Measurements from ENCODE around the gene MED13L.
"Not testable (repeated sequence)": the region's sequence is repeated elsewhere in the genome, so short reads cannot be mapped to it uniquely, and the experiment has no call there.

The MED13L gene

GRCh38 chr12:116037941-116038837 is 239.3 kb downstream of the MED13L start:
- no peak for DNase-seq

GRCh38 chr12:116033765-116034164 is 243.7 kb downstream of the MED13L start:
- no peak for DNase-seq

- DNase-seq = not testable (repeated sequence)
Measured at GRCh38 chr12:116031624-116032023, 245.9 kb downstream of the MED13L start.

GRCh38 chr12:116028619-116029018 is 248.9 kb downstream of the MED13L start:
- no peak for DNase-seq

- no peak for DNase-seq
Measured at GRCh38 chr12:116027551-116027821, 250.0 kb downstream of the MED13L start.

- DNase-seq = no peak
Measured at GRCh38 chr12:116026768-116027550, 250.5 kb downstream of the MED13L start.

- DNase-seq = no peak
Measured at GRCh38 chr12:116026346-116026745, 251.1 kb downstream of the MED13L start.

- no peak for DNase-seq
Measured at GRCh38 chr12:116024769-116025168, 252.7 kb downstream of the MED13L start.

GRCh38 chr12:116019415-116019814 is 258.1 kb downstream of the MED13L start:
- DNase-seq = no peak

- DNase-seq = no peak
Measured at GRCh38 chr12:116018282-116018681, 259.2 kb downstream of the MED13L start.

GRCh38 chr12:116015525-116015924 is 262.0 kb downstream of the MED13L start:
- DNase-seq = no peak

- no peak for DNase-seq
Measured at GRCh38 chr12:116012757-116013156, 264.7 kb downstream of the MED13L start.

- DNase-seq = no peak
Measured at GRCh38 chr12:116011217-116011616, 266.3 kb downstream of the MED13L start.

- DNase-seq = no peak
Measured at GRCh38 chr12:116010467-116010866, 267.0 kb downstream of the MED13L start.

GRCh38 chr12:116009805-116010204 is 267.7 kb downstream of the MED13L start:
- no peak for DNase-seq

GRCh38 chr12:116006141-116006540 is 271.4 kb downstream of the MED13L start:
- DNase-seq = no peak

- no peak for DNase-seq
Measured at GRCh38 chr12:116002890-116003536, 274.5 kb downstream of the MED13L start.

- DNase-seq = no peak
Measured at GRCh38 chr12:116000252-116000651, 277.2 kb downstream of the MED13L start.

- DNase-seq = no peak
Measured at GRCh38 chr12:115999582-115999981, 277.9 kb downstream of the MED13L start.

GRCh38 chr12:115998794-115999478 is 278.6 kb downstream of the MED13L start:
- DNase-seq = no peak

- DNase-seq = no peak
Measured at GRCh38 chr12:115998119-115998633, 279.3 kb downstream of the MED13L start.

- no peak for DNase-seq
Measured at GRCh38 chr12:115993737-115994136, 283.8 kb downstream of the MED13L start.

- DNase-seq = no peak
Measured at GRCh38 chr12:115990241-115990640, 287.3 kb downstream of the MED13L start.

Data from activated naive CD4-positive, alpha-beta T cell treated with anti-CD3 and anti-CD28 coated beads, Interleukin-2, amount 50 U/mL, for 16 hours (primary cell).